GM23338 (cell line): Measurements from ENCODE around the gene ATP6V0A4. TPM values are rescaled to one million over a fixed set of nuclear protein-coding genes. Genes with fewer than 3 reads are reported as not detected.
"Not testable (repeated sequence)": the region's sequence is repeated elsewhere in the genome, so short reads cannot be mapped to it uniquely, and the experiment has no call there.

Source experiments
- ATAC-seq: fragments of 200-7000 bp; cut with Tn5 transposase; 3 replicates; pipeline ENCODE4 v1.9.1; 2020
- DNase-seq: peaks from one replicate; pipeline ENCODE4 v3.0.0-alpha.2; 2015; ENCODE audit warnings: low spot score
- H2AFZ ChIP-seq: fragments of 200-600 bp; sonication (generic); 2 replicates; pipeline ENCODE4 v1.8.0; 2016; ENCODE audit warnings: antibody characterized with exemption, mild to moderate bottlenecking, moderate library complexity
- H3F3A ChIP-seq: fragments of 200-600 bp; sonication (generic); replicated peaks from 2 replicates; pipeline ENCODE4 v1.8.0; 2017; ENCODE audit warnings: antibody characterized with exemption, mixed run types, low read depth
- H3K27ac ChIP-seq: fragments of 200-600 bp; sonication (generic); 2 replicates; pipeline ENCODE4 v1.6.1; 2016; ENCODE audit warnings: low read depth
- H3K27me3 ChIP-seq: fragments of 200-600 bp; sonication (generic); 2 replicates; pipeline ENCODE4 v1.8.0; 2016; ENCODE audit warnings: mild to moderate bottlenecking, mixed run types, moderate library complexity; ENCODE audit not compliant: insufficient read depth
- H3K36me3 ChIP-seq: fragments of 200-600 bp; sonication (generic); 2 replicates; pipeline ENCODE4 v1.8.0; 2016; ENCODE audit warnings: mild to moderate bottlenecking; ENCODE audit not compliant: insufficient read depth
- H3K4me1 ChIP-seq: fragments of 200-600 bp; sonication (generic); 2 replicates; pipeline ENCODE4 v1.8.0; 2016; ENCODE audit warnings: mild to moderate bottlenecking, moderate library complexity; ENCODE audit not compliant: insufficient read depth
- H3K4me2 ChIP-seq: fragments of 200-600 bp; sonication (generic); 2 replicates; pipeline ENCODE4 v1.7.1; 2017; ENCODE audit warnings: mixed run types
- H3K4me3 ChIP-seq: fragments of 200-600 bp; sonication (generic); 2 replicates; pipeline ENCODE4 v1.6.1; 2016; ENCODE audit warnings: mixed run types
- H3K79me2 ChIP-seq: fragments of 200-600 bp; sonication (generic); replicated peaks from 2 replicates; pipeline ENCODE4 v1.8.0; 2017; ENCODE audit warnings: mild to moderate bottlenecking; ENCODE audit not compliant: insufficient read depth
- H3K9me2 ChIP-seq: fragments of 200-600 bp; sonication (generic); 2 replicates; pipeline ENCODE4 v1.8.0; 2017; ENCODE audit not compliant: insufficient read depth
- H4K20me1 ChIP-seq: fragments of 200-600 bp; sonication (generic); replicated peaks from 2 replicates; pipeline ENCODE4 v1.8.0; 2017; ENCODE audit warnings: mild to moderate bottlenecking; ENCODE audit not compliant: insufficient read depth
- H3K27ac Mint-ChIP-seq: 2 replicates; pipeline ENCODE4 v1.8.0; 2020; ENCODE audit warnings: inconsistent platforms, mild to moderate bottlenecking, moderate library complexity, mixed read lengths
- H3K27me3 Mint-ChIP-seq: 3 replicates; pipeline ENCODE4 v1.8.0; 2022; ENCODE audit warnings: low read depth, mild to moderate bottlenecking, moderate library complexity, mixed read lengths, inconsistent platforms; ENCODE audit not compliant: insufficient read depth, poor library complexity
- H3K36me3 Mint-ChIP-seq: 3 replicates; pipeline ENCODE4 v1.8.0; 2021; ENCODE audit warnings: low read depth, mild to moderate bottlenecking, inconsistent platforms, moderate library complexity, mixed read lengths
- H3K4me1 Mint-ChIP-seq: 3 replicates; pipeline ENCODE4 v1.8.0; 2020; ENCODE audit warnings: mild to moderate bottlenecking, inconsistent platforms, mixed read lengths
- H3K4me3 Mint-ChIP-seq: 3 replicates; pipeline ENCODE4 v1.8.0; 2021; ENCODE audit warnings: moderate library complexity, mild to moderate bottlenecking, inconsistent platforms, mixed read lengths
- H3K9me3 Mint-ChIP-seq: 3 replicates; pipeline ENCODE4 v1.8.0; 2020; ENCODE audit warnings: moderate library complexity, mild to moderate bottlenecking, inconsistent platforms, mixed read lengths
- CREB1 ChIP-seq: fragments of 250-450 bp; sonication (Bioruptor Pico); IDR thresholded peaks from 2 replicates; pipeline ENCODE4 v1.5.0; 2020; ENCODE audit warnings: low read depth, mild to moderate bottlenecking, moderate library complexity
- EZH2phosphoT487 ChIP-seq: fragments of 200-600 bp; sonication (generic); IDR thresholded peaks from one replicate; pipeline ENCODE4 v1.8.1; 2018; ENCODE audit warnings: antibody characterized with exemption; ENCODE audit not compliant: unreplicated experiment
- JUNB ChIP-seq: IDR thresholded peaks from one replicate; pipeline ENCODE4 v1.6.1; 2016; ENCODE audit warnings: antibody characterized with exemption; ENCODE audit not compliant: unreplicated experiment
- NANOG ChIP-seq: IDR thresholded peaks from 2 replicates; pipeline ENCODE4 v1.6.1; 2016; ENCODE audit warnings: antibody characterized with exemption, borderline replicate concordance
- POLR2AphosphoS5 ChIP-seq: IDR thresholded peaks from 2 replicates; pipeline ENCODE4 v1.6.1; 2016; ENCODE audit warnings: antibody characterized with exemption, low read depth
- STAT1 ChIP-seq: IDR thresholded peaks from one replicate; pipeline ENCODE4 v1.6.1; 2016; ENCODE audit warnings: antibody characterized with exemption; ENCODE audit not compliant: unreplicated experiment
- ZNF114 ChIP-seq: fragments of 250-450 bp; sonication (Bioruptor Pico); IDR thresholded peaks from 2 replicates; pipeline ENCODE4 v1.5.0; 2020; ENCODE audit warnings: mild to moderate bottlenecking, moderate library complexity
- ZNF331 ChIP-seq: fragments of 250-450 bp; sonication (Bioruptor Pico); IDR thresholded peaks from 2 replicates; pipeline ENCODE4 v1.5.0; 2020; ENCODE audit warnings: low read depth, mild to moderate bottlenecking, moderate library complexity
- polyA plus RNA-seq: library from polyadenylated mRNA; unstranded; fragments of >200 nt; fragmentation: Nextera tagmentation; extraction: Ambion mirVana; gene quantifications from 2 replicates; pipeline ENCODE4 v1.2.1, GENCODE V29; 2016
- total RNA-seq: library from RNA; depleted of rRNA; stranded (reverse); fragments of >200 nt; shearing (Covaris generic); gene quantifications from 2 replicates; pipeline ENCODE4 v1.2.3, GENCODE V29; 2014
- TF ChIP-seq, protein P1 (sequence below): IDR thresholded peaks from one replicate; pipeline ENCODE4 v1.6.1; 2018; ENCODE audit warnings: antibody characterized with exemption; ENCODE audit not compliant: unreplicated experiment
- TF ChIP-seq, protein P2 (sequence below), 2 experiments: fragments of 200-600 bp in 1 of 2; sonication (generic) in 1 of 2; conservative IDR thresholded peaks; 2 replicates each; pipeline versions ENCODE4 v1.5.1 to v1.6.1; 2016 to 2017; ENCODE audit warnings: antibody characterized with exemption in 2 of 2, low read depth in 2 of 2, mild to moderate bottlenecking in 2 of 2, moderate library complexity in 1 of 2
- TF ChIP-seq, protein P3 (sequence below): IDR thresholded peaks from 2 replicates; pipeline ENCODE4 v1.6.1; 2016; ENCODE audit warnings: antibody characterized with exemption

ATP6V0A4 gene
- total and polyA plus RNA-seq, 2 experiments from 2014 or later, result 0.10 to 1.3 TPM

DNA sequence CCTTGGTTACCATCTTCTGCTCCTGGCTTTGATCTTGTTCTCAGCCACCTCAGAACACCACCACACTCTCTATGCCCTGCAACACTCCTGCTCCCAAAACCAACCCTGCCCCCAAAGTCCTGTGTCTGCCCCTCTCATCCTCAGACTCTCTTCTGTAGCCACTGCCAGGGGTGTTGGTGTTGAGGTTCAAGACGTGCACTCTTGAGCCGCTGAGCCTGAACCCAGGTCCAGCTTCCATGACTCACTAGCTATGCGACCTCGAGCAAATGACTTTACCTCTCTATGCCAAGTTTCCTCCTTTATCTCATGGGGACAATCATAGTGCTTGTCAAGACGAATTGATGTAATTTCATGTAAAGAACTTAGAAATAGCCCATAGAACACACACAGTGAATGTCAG is 840 bp upstream of the ATP6V0A4 start (continued):
- TF ChIP-seq, protein P1, sequence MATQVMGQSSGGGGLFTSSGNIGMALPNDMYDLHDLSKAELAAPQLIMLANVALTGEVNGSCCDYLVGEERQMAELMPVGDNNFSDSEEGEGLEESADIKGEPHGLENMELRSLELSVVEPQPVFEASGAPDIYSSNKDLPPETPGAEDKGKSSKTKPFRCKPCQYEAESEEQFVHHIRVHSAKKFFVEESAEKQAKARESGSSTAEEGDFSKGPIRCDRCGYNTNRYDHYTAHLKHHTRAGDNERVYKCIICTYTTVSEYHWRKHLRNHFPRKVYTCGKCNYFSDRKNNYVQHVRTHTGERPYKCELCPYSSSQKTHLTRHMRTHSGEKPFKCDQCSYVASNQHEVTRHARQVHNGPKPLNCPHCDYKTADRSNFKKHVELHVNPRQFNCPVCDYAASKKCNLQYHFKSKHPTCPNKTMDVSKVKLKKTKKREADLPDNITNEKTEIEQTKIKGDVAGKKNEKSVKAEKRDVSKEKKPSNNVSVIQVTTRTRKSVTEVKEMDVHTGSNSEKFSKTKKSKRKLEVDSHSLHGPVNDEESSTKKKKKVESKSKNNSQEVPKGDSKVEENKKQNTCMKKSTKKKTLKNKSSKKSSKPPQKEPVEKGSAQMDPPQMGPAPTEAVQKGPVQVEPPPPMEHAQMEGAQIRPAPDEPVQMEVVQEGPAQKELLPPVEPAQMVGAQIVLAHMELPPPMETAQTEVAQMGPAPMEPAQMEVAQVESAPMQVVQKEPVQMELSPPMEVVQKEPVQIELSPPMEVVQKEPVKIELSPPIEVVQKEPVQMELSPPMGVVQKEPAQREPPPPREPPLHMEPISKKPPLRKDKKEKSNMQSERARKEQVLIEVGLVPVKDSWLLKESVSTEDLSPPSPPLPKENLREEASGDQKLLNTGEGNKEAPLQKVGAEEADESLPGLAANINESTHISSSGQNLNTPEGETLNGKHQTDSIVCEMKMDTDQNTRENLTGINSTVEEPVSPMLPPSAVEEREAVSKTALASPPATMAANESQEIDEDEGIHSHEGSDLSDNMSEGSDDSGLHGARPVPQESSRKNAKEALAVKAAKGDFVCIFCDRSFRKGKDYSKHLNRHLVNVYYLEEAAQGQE, result no peak
- no peak for TF ChIP-seq POLR2AphosphoS5
- TF ChIP-seq ZNF114 (CRISPR knock-in tag), result no peak
- no peak for TF ChIP-seq EZH2phosphoT487

DNA sequence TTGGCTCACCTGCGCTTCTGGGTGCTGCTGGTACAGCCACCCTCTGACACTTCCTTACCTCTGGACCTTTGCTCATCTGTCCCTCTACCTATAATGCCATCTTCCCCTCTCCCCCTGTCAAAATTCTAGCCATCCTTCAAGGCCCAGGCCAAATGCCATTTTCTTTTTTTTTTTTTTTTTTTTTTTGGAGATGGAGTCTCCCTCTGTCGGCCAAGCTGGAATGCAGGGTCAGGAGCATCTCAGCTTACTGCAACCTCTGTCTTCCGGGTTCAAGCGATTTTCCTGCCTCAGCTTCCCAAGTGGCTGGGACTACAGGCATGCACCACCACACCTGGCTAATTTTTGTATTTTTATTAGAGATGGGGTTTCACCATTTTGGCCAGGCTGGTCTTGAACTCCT is 950 bp downstream of the ATP6V0A4 start:
- not testable (repeated sequence) for H3K4me2 ChIP-seq, H3K27me3 Mint-ChIP-seq, H3K36me3 Mint-ChIP-seq, H3K27ac ChIP-seq, H3K27me3 ChIP-seq, H3K9me3 Mint-ChIP-seq, H3K9me2 ChIP-seq, H3K4me3 Mint-ChIP-seq, H3K4me3 ChIP-seq, DNase-seq, H3K36me3 ChIP-seq, H3F3A ChIP-seq, H4K20me1 ChIP-seq, H3K27ac Mint-ChIP-seq, ATAC-seq, H3K79me2 ChIP-seq
- TF ChIP-seq, protein P2, sequence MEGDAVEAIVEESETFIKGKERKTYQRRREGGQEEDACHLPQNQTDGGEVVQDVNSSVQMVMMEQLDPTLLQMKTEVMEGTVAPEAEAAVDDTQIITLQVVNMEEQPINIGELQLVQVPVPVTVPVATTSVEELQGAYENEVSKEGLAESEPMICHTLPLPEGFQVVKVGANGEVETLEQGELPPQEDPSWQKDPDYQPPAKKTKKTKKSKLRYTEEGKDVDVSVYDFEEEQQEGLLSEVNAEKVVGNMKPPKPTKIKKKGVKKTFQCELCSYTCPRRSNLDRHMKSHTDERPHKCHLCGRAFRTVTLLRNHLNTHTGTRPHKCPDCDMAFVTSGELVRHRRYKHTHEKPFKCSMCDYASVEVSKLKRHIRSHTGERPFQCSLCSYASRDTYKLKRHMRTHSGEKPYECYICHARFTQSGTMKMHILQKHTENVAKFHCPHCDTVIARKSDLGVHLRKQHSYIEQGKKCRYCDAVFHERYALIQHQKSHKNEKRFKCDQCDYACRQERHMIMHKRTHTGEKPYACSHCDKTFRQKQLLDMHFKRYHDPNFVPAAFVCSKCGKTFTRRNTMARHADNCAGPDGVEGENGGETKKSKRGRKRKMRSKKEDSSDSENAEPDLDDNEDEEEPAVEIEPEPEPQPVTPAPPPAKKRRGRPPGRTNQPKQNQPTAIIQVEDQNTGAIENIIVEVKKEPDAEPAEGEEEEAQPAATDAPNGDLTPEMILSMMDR (conservative IDR thresholded peaks at IDR 0.05; ENCODE audit: low read depth in 2 of 2), result peak; percentile 37 to 40; a peak in 2 of 4 replicates
- H3K4me1 Mint-ChIP-seq, result peaks cover 33% of the 10 kb centered on the region
- peaks cover 21% of the 10 kb centered on the region for H3K4me1 ChIP-seq
- H2AFZ ChIP-seq, result peak overlapping the region; percentile 69

DNA sequence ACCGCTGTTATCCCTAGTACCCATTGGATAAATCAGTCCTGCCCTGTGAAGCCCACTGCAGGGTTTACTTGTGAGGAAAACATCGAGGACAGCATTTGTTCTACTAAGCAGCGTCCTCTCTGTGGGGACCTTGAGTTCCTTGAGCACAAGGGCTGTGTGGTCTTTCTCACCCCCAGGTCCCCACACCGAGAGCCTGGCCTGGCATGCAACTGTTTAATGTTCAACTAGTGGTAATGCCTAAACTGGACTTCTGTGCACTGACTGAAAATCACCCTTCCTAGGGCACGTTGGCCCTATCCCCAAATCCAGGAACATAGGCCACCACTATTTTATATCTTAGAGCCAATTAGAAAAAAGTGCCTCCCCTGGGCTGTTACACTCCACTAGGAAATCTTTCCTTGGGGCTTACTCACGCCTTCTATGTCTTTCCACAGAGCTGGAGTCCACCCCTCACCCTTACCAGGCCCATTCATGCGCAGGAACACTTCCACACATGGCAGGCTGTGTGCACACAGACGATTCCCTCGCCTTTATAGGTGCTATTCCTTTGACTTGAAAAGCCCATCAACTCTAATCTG is 1.9 kb downstream of the ATP6V0A4 start:
- Histone ChIP-seq H3K4me1 (peaks cover 21% of the 10 kb centered on the region), H3F3A (0 out of 2 replicates have a peak, but pooled peaks cover 4% of the 10 kb centered on the region), H3K36me3 (no peaks in the 10 kb centered on the region), H3K9me2 (peaks cover 4% of the 10 kb centered on the region; the same call in 1 of the 2 replicates), H3K27me3 (no peaks in the 10 kb centered on the region), H3K4me3 (no peak overlapping the region), H3K27ac (no peak overlapping the region), H4K20me1 (no peaks in the 10 kb centered on the region), H3K79me2 (no peaks in the 10 kb centered on the region), H2AFZ (peak overlapping the region; percentile 69; the same call in 1 of the 2 replicates), H3K4me2 (no peak overlapping the region)
- no peak for DNase-seq
- Mint-ChIP-seq H3K27me3 (peaks cover 8% of the 10 kb centered on the region), H3K27ac (no peak overlapping the region), H3K4me3 (no peak overlapping the region), H3K9me3 (no peaks in the 10 kb centered on the region), H3K4me1 (peaks cover 33% of the 10 kb centered on the region), H3K36me3 (no peaks in the 10 kb centered on the region)
- TF ChIP-seq ZNF114 (CRISPR knock-in tag), result no peak
- no peak for TF ChIP-seq NANOG
- no peak for TF ChIP-seq EZH2phosphoT487
- no peak for TF ChIP-seq POLR2AphosphoS5
- TF ChIP-seq, protein P3, sequence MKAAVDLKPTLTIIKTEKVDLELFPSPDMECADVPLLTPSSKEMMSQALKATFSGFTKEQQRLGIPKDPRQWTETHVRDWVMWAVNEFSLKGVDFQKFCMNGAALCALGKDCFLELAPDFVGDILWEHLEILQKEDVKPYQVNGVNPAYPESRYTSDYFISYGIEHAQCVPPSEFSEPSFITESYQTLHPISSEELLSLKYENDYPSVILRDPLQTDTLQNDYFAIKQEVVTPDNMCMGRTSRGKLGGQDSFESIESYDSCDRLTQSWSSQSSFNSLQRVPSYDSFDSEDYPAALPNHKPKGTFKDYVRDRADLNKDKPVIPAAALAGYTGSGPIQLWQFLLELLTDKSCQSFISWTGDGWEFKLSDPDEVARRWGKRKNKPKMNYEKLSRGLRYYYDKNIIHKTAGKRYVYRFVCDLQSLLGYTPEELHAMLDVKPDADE, result no peak
- no peak for TF ChIP-seq CREB1 (CRISPR knock-in tag)
- no peak for TF ChIP-seq JUNB
- TF ChIP-seq STAT1, result no peak
- TF ChIP-seq ZNF331 (CRISPR knock-in tag), result no peak
- no peak for ATAC-seq
